HL-60/S4 treated with retinoic acid at 250 ng/mL for 4 days and 3 days (cell line): ENCODE measurements around the gene RHBG.
"Not testable (repeated sequence)": the region's sequence is repeated elsewhere in the genome, so short reads cannot be mapped to it uniquely, and the experiment has no call there.

ENCODE experiments used
- in situ Hi-C: fragments of 300-500 bp; cut with MboI; formaldehyde crosslinking; loops from 2 replicates; pipeline ENCODE4 v1.7.0; 2022; ENCODE audit warnings: low sequenced_read_pairs

The RHBG gene

GRCh38 chr1:156368889-156369684 is at the start of gene RHBG:
TSS of gene RHBG (plus strand) at chr1:156369211. CDS start at chr1:156369250, 39 bp downstream.
- in situ Hi-C loops = no loop called here

GRCh38 chr1:156319664-156320063 is 49.3 kb upstream of the RHBG start:
- in situ Hi-C loops = no loop called here

- in situ Hi-C loops = no loop called here
These were observed 48.5 kb upstream of the RHBG start for GRCh38 chr1:156320560-156320959.

GRCh38 chr1:156323179-156323578 is 45.8 kb upstream of the RHBG start:
- in situ Hi-C loops = not testable (repeated sequence)

- in situ Hi-C loops = no loop called here
These were observed 32.8 kb upstream of the RHBG start for GRCh38 chr1:156336242-156336641.

- in situ Hi-C loops = no loop called here
These were observed 31.7 kb upstream of the RHBG start for GRCh38 chr1:156337052-156337887.

- in situ Hi-C loops = no loop called here
These were observed 31.2 kb upstream of the RHBG start for GRCh38 chr1:156337888-156338179.

- in situ Hi-C loops = no loop called here
These were observed 30.6 kb upstream of the RHBG start, which contains the start of the genes CCT3 and TSACC for GRCh38 chr1:156338180-156338976. TSS of gene CCT3 (minus strand) at chr1:156338292. CDS start at chr1:156338184, 108 bp downstream. TSS of gene TSACC (plus strand) at chr1:156338526. CDS start at chr1:156339758, 1,232 bp downstream.

- in situ Hi-C loops = no loop called here
These were observed 26.6 kb upstream of the RHBG start for GRCh38 chr1:156342166-156342955.

- in situ Hi-C loops = no loop called here
These were observed 24.6 kb upstream of the RHBG start for GRCh38 chr1:156344409-156344808.

GRCh38 chr1:156346035-156346434 is 23.0 kb upstream of the RHBG start:
- in situ Hi-C loops = not testable (repeated sequence)

GRCh38 chr1:156346636-156347035 is 22.4 kb upstream of the RHBG start:
- in situ Hi-C loops = no loop called here

- in situ Hi-C loops = no loop called here
These were observed 21.7 kb upstream of the RHBG start for GRCh38 chr1:156347331-156347730.

GRCh38 chr1:156352481-156352880 is 16.5 kb upstream of the RHBG start:
- in situ Hi-C loops = not testable (repeated sequence)

- in situ Hi-C loops = no loop called here
These were observed 12.6 kb upstream of the RHBG start for GRCh38 chr1:156356262-156356874.

GRCh38 chr1:156356875-156357534 is 12.0 kb upstream of the RHBG start:
- in situ Hi-C loops = no loop called here

- in situ Hi-C loops = no loop called here
These were observed 11.0 kb upstream of the RHBG start for GRCh38 chr1:156357977-156358376.

GRCh38 chr1:156358641-156359040 is 10.4 kb upstream of the RHBG start:
- in situ Hi-C loops = no loop called here

GRCh38 chr1:156359249-156359648 is 9.8 kb upstream of the RHBG start:
- in situ Hi-C loops = no loop called here
